Gastroesophageal sphincter (tissue), 4 donors: ENCODE data around the gene SOX10. TPM values are rescaled to one million over a fixed set of nuclear protein-coding genes. Genes with fewer than 3 reads are reported as not detected.

Experiments
- ATAC-seq: fragments of 150-250 bp; one replicate; pipeline ENCODE4 v1.9.1; 2016; ENCODE audit warnings: mild to moderate bottlenecking, moderate library complexity
- H3K27ac ChIP-seq, 4 donors: fragments of 200-600 bp; sonication (generic) in 3 of 4; 1 replicate in 3 of 4; 2 replicates in 1 of 4; pipeline ENCODE4 v1.5.1; 2016 to 2019
- H3K27me3 ChIP-seq: fragments of 200-600 bp; sonication (generic); one replicate; pipeline ENCODE4 v1.5.1; 2019
- H3K36me3 ChIP-seq, 2 donors: fragments of 200-600 bp; sonication (generic); one replicate each; pipeline ENCODE4 v1.5.1; 2019; ENCODE audit warnings: control low read depth in 1 of 2
- H3K4me1 ChIP-seq, 3 donors: fragments of 200-600 bp; sonication (generic); 1 replicate in 2 of 3; 2 replicates in 1 of 3; pipeline ENCODE4 v1.5.1; 2016 to 2019; ENCODE audit warnings: control low read depth in 2 of 3
- H3K4me3 ChIP-seq, 2 donors: fragments of 200-600 bp; sonication (generic); one replicate each; pipeline ENCODE4 v1.5.1; 2019; ENCODE audit warnings: mild to moderate bottlenecking in 1 of 2, moderate library complexity in 1 of 2
- H3K9me3 ChIP-seq, 3 donors: fragments of 200-600 bp; sonication (generic); one replicate each; pipeline ENCODE4 v1.5.1; 2017 to 2019; ENCODE audit warnings: control low read depth in 2 of 3
- CTCF ChIP-seq, 4 experiments: fragments of 200-600 bp in 2 of 4; fragments of 450-650 bp in 2 of 4; sonication (generic) in 1 of 4; IDR thresholded peaks; one replicate each; pipeline ENCODE4 v1.5.1; 2017 to 2019; ENCODE audit warnings: antibody characterized with exemption in 4 of 4, mild to moderate bottlenecking in 2 of 4, moderate library complexity in 2 of 4
- EP300 ChIP-seq: sonication (generic); formaldehyde crosslinking; IDR thresholded peaks from one replicate; pipeline ENCODE4 v1.6.1; 2017; ENCODE audit warnings: antibody characterized with exemption, mild to moderate bottlenecking
- POLR2A ChIP-seq, 2 donors: fragments of 450-650 bp; IDR thresholded peaks; one replicate each; pipeline ENCODE4 v1.6.1; 2017; ENCODE audit warnings: antibody characterized with exemption in 2 of 2, mild to moderate bottlenecking in 2 of 2, moderate library complexity in 1 of 2
- POLR2AphosphoS5 ChIP-seq: sonication (generic); formaldehyde crosslinking; IDR thresholded peaks from one replicate; pipeline ENCODE4 v1.6.1; 2017; ENCODE audit warnings: antibody characterized with exemption
- WGBS, 2 donors: methylation state at CpG; one replicate each; pipeline ENCODE4 v1.1.5; 2018; ENCODE audit warnings: low coverage in 1 of 2; 5-methylcytosine and 5-hydroxymethylcytosine counted together
- total RNA-seq, 4 donors: library from RNA; depleted of rRNA; stranded (reverse); fragments of >200 nt; gene quantifications; one replicate each; pipeline ENCODE4 v1.1.0, GENCODE V29; 2016

The SOX10 gene
- total RNA-seq, 4 donors from 2014 or later = 6.9 to 16.0 (median 9.2) TPM

GRCh38 chr22:37926771-37927636 lies 57.4 kb downstream of the SOX10 start:
- 69 to 100% methylated on average over 1 to 7 of the region's 32 CpGs for WGBS, 2 donors
- Histone ChIP-seq H3K4me1 (peaks cover 0 to 46% (median 4%) of the 10 kb centered on the region in 3 donors), H3K36me3 (peaks cover 0 to 98% of the 10 kb centered on the region in 2 donors), H3K4me3 (no peak overlapping the region), H3K27ac (peak overlapping the region in 3 of 4 donors; percentile 51 to 78 (median 54)), H3K9me3 (no peaks in the 10 kb centered on the region), H3K27me3 (no peaks in the 10 kb centered on the region)
- no peak for ATAC-seq
- TF ChIP-seq POLR2AphosphoS5 (no peak), CTCF (IDR thresholded peaks at IDR 0.05) (no peak), POLR2A (IDR thresholded peaks at IDR 0.05) (no peak), EP300 (no peak)

- no CpG with 5 or more reads among the region's 7 CpGs for WGBS, 2 donors
- no peak for ATAC-seq
- no peaks in the 10 kb centered on the region for H3K27me3 ChIP-seq
- no peak for TF ChIP-seq EP300
- TF ChIP-seq POLR2A (IDR thresholded peaks at IDR 0.05) = no peak
- no peak for TF ChIP-seq CTCF (IDR thresholded peaks at IDR 0.05)
- no peak for TF ChIP-seq POLR2AphosphoS5
- H3K27ac ChIP-seq = peak overlapping the region in 3 of 4 donors; percentile 51 to 78 (median 54)
- no peak overlapping the region for H3K4me3 ChIP-seq
- peaks cover 0 to 98% of the 10 kb centered on the region in 2 donors for H3K36me3 ChIP-seq
- peaks cover 0 to 48% (median 4%) of the 10 kb centered on the region in 3 donors for H3K4me1 ChIP-seq
- no peaks in the 10 kb centered on the region for H3K9me3 ChIP-seq
These were observed 58.0 kb downstream of the SOX10 start for GRCh38 chr22:37926358-37926757.

GRCh38 chr22:37925767-37926166 lies 58.6 kb downstream of the SOX10 start:
- no peaks in the 10 kb centered on the region for H3K9me3 ChIP-seq
- H3K27ac ChIP-seq = peak overlapping the region in 3 of 4 donors; percentile 51 to 78 (median 54)
- TF ChIP-seq CTCF (IDR thresholded peaks at IDR 0.05) (no peak), EP300 (no peak), POLR2A (IDR thresholded peaks at IDR 0.05) (no peak), POLR2AphosphoS5 (no peak)
- H3K4me3 ChIP-seq = no peak overlapping the region
- peaks cover 0 to 98% of the 10 kb centered on the region in 2 donors for H3K36me3 ChIP-seq
- H3K27me3 ChIP-seq = no peaks in the 10 kb centered on the region
- peaks cover 0 to 42% (median 4%) of the 10 kb centered on the region in 3 donors for H3K4me1 ChIP-seq
- ATAC-seq = no peak
- no CpG with 5 or more reads among the region's 15 CpGs for WGBS, 2 donors

- WGBS, 2 donors = 43 to 48% methylated on average over 2 of the region's 3 CpGs
- peak overlapping the region in 3 of 4 donors; percentile 51 to 78 (median 54) for H3K27ac ChIP-seq
These were observed 59.0 kb downstream of the SOX10 start for GRCh38 chr22:37925330-37925729.

GRCh38 chr22:37924386-37925065 lies 59.8 kb downstream of the SOX10 start:
- peaks cover 0 to 30% (median 0%) of the 10 kb centered on the region in 3 donors for H3K4me1 ChIP-seq
- ATAC-seq = no peak
- TF ChIP-seq POLR2AphosphoS5 (no peak), EP300 (no peak), POLR2A (IDR thresholded peaks at IDR 0.05) (no peak), CTCF (IDR thresholded peaks at IDR 0.05) (no peak)
- no peak overlapping the region for H3K4me3 ChIP-seq
- peak overlapping the region in 3 of 4 donors; percentile 51 to 78 (median 54) for H3K27ac ChIP-seq
- H3K9me3 ChIP-seq = no peaks in the 10 kb centered on the region
- no peaks in the 10 kb centered on the region for H3K27me3 ChIP-seq
- H3K36me3 ChIP-seq = peaks cover 0 to 98% of the 10 kb centered on the region in 2 donors
- no CpG with 5 or more reads among the region's 18 CpGs for WGBS, 2 donors

More at GRCh38 chr22:37925330-37925729, 59.0 kb downstream of the SOX10 start:
- no peak for TF ChIP-seq POLR2AphosphoS5
- Histone ChIP-seq H3K36me3 (peaks cover 0 to 98% of the 10 kb centered on the region in 2 donors), H3K27me3 (no peaks in the 10 kb centered on the region), H3K9me3 (no peaks in the 10 kb centered on the region), H3K4me1 (peaks cover 0 to 38% (median 3%) of the 10 kb centered on the region in 3 donors), H3K4me3 (no peak overlapping the region)
- ATAC-seq = no peak
